ENCODE results near the gene OR6S1. TPM values are rescaled to one million over a fixed set of nuclear protein-coding genes. Genes with fewer than 3 reads are reported as not detected.
A peak's percentile ranks its signal among the peaks of the same experiment; 100 is the strongest.

The OR6S1 gene
- total and polyA plus RNA-seq, 2 of the 8 experiments (the other 6 are each of a cell fraction or from before 2014, with no cell fraction given), result not detected

DNA sequence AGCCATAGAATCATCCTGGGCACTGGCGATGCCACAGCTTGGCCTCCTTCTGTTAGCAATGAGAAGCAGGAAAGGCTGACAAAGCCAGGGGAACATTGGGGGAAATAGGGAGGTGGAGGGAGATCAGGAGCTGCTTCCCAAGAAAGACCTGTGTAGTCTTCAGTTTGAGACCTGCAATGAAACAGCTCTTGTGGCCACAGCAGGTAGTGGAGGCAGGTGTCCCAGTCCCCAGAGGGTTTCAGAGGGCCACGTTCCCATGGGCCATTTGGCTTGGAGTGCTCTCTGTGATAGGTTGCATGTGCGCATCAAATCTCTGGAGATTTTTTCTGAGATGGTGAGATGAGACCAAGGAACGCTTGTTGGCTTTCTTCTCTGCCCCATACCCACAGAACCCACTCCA lies 14.4 kb upstream of the OR6S1 start:
- no peak overlapping the region for H4K5ac ChIP-seq (ENCODE audit: insufficient read length, low read depth, low read length)
- no peak overlapping the region for H2BK15ac ChIP-seq (ENCODE audit: low read length)
- no peak overlapping the region for H2AFZ ChIP-seq (ENCODE audit: low read length)
- 81% methylated on average over 4 of the region's 4 CpGs; no CpG with 5 or more reads in 1 of the 2 experiments for WGBS, 2 experiments (ENCODE audit: extremely low coverage in 1 of 2, insufficient coverage in 1 of 2, insufficient read length in 1 of 2, insufficient replicate concordance in 2 of 2, low coverage in 1 of 2, low lambda C conversion rate in 2 of 2, missing lambda C conversion rate in 1 of 2)
- no peak overlapping the region for H3K56ac ChIP-seq (replicated peaks; ENCODE audit: insufficient read length, low read depth, low read length)
- no peak overlapping the region for H4K8ac ChIP-seq (ENCODE audit: extremely low read depth, insufficient read depth, low read length)
- H2BK120ac ChIP-seq (replicated peaks; ENCODE audit: low read depth, low read length), result no peak overlapping the region
- H3K9me3 ChIP-seq (ENCODE audit: insufficient read depth in 2 of 2, low read depth in 1 of 2, low read length in 1 of 2), result no peaks in the 10 kb centered on the region
- no peak overlapping the region for H3K23ac ChIP-seq (ENCODE audit: insufficient read length)
- no peak for TF ChIP-seq NRF1 (IDR thresholded peaks at IDR 0.05; ENCODE audit: low read depth, low read length)
- TF ChIP-seq MAFK (IDR thresholded peaks at IDR 0.05; ENCODE audit: low read depth, low read length), result no peak
- TF ChIP-seq EP300 (IDR thresholded peaks at IDR 0.05; ENCODE audit: borderline replicate concordance in 1 of 2, low read depth in 2 of 2, low read length in 2 of 2), result no peak
- no peak for TF ChIP-seq TCF12 (IDR thresholded peaks at IDR 0.05; ENCODE audit: low read depth, low read length)
- TF ChIP-seq, protein P1, sequence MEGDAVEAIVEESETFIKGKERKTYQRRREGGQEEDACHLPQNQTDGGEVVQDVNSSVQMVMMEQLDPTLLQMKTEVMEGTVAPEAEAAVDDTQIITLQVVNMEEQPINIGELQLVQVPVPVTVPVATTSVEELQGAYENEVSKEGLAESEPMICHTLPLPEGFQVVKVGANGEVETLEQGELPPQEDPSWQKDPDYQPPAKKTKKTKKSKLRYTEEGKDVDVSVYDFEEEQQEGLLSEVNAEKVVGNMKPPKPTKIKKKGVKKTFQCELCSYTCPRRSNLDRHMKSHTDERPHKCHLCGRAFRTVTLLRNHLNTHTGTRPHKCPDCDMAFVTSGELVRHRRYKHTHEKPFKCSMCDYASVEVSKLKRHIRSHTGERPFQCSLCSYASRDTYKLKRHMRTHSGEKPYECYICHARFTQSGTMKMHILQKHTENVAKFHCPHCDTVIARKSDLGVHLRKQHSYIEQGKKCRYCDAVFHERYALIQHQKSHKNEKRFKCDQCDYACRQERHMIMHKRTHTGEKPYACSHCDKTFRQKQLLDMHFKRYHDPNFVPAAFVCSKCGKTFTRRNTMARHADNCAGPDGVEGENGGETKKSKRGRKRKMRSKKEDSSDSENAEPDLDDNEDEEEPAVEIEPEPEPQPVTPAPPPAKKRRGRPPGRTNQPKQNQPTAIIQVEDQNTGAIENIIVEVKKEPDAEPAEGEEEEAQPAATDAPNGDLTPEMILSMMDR (IDR thresholded peaks at IDR 0.05; ENCODE audit: control extremely low read depth in 1 of 3, insufficient read depth in 1 of 3, low read depth in 1 of 3, low read length in 3 of 3), result peak in 2 of 3 experiments; percentile 5 to 12; a peak in 2 of 4 replicates
- no peak overlapping the region for H2AK5ac ChIP-seq (ENCODE audit: low read depth, low read length)
- H3K4me2 ChIP-seq (ENCODE audit: insufficient read depth in 1 of 2, low read depth in 2 of 2, low read length in 2 of 2), result no peak overlapping the region
- no peak overlapping the region for H3K9ac ChIP-seq (replicated peaks in 1 of 4; ENCODE audit: extremely low read depth in 1 of 4, low read depth in 3 of 4, low read length in 3 of 4)
- H3K18ac ChIP-seq (ENCODE audit: extremely low read depth, low read length), result no peak overlapping the region
- H3K4me1 ChIP-seq (replicated peaks in 1 of 4; ENCODE audit: control insufficient read depth in 3 of 4, insufficient read depth in 4 of 4, low read length in 3 of 4), result peaks cover 0 to 5% (median 1%) of the 10 kb centered on the region in 4 experiments; a peak in 2 of 7 replicates
- FAIRE-seq, result no peak
- no peak overlapping the region for H3K4ac ChIP-seq (replicated peaks; ENCODE audit: insufficient read length, low read depth, low read length)
- H3K79me1 ChIP-seq (ENCODE audit: low read depth, low read length), result no peaks in the 10 kb centered on the region
- no peaks in the 10 kb centered on the region for H3K36me3 ChIP-seq (ENCODE audit: control insufficient read depth in 2 of 4, insufficient read depth in 4 of 4, low read length in 3 of 4)
- no peak overlapping the region for H2BK20ac ChIP-seq (ENCODE audit: low read length)
- POLR2A ChIA-PET (ENCODE audit: partially characterized antibody), result interaction anchor here (1.2 to 3.5 kb wide), 3 partner anchors 25 to 52 kb away, joined by 3 to 17 read pairs (median 8); partner anchors contain the start of gene RNASE4
- H3K4me3 ChIP-seq (ENCODE audit: extremely low read depth in 1 of 4, insufficient read depth in 2 of 4, low read depth in 3 of 4, low read length in 4 of 4), result no peak overlapping the region
- no peak overlapping the region for H3K27ac ChIP-seq (ENCODE audit: low read depth, low read length)
- no peak overlapping the region; the same call in 1 of the 2 replicates for H2BK12ac ChIP-seq (ENCODE audit: low read depth, low read length)
- no peak for DNase-seq (ENCODE audit: low read depth in 1 of 2, low spot score in 2 of 2)
- H3K14ac ChIP-seq (ENCODE audit: insufficient read length), result no peak overlapping the region
- no peak overlapping the region for H2BK5ac ChIP-seq (ENCODE audit: low read depth, low read length)
- H4K20me1 ChIP-seq (replicated peaks in 1 of 2; ENCODE audit: control insufficient read depth in 1 of 2, insufficient read depth in 2 of 2, low read length in 2 of 2), result no peaks in the 10 kb centered on the region
- H3K23me2 ChIP-seq (ENCODE audit: low read depth, low read length), result peaks cover 4% of the 10 kb centered on the region
- CTCF ChIA-PET (ENCODE audit: partially characterized antibody), result interaction anchor here (0.6 to 11.5 kb wide), 11 partner anchors 9 to 235 kb away, joined by 3 to 282 read pairs (median 5); partner anchors contain the start of genes ANG and RNASE4
- peaks cover 3 to 18% (median 12%) of the 10 kb centered on the region in 4 experiments; a peak in 6 of 7 replicates for H3K27me3 ChIP-seq (replicated peaks in 1 of 4; ENCODE audit: control insufficient read depth in 3 of 4, extremely low read depth in 1 of 4, insufficient read depth in 3 of 4, low read length in 3 of 4)
- H3K79me2 ChIP-seq (ENCODE audit: control insufficient read depth in 1 of 2, insufficient read depth in 2 of 2, low read length in 2 of 2), result no peaks in the 10 kb centered on the region
- H4K91ac ChIP-seq (replicated peaks; ENCODE audit: insufficient read length, low read length), result no peak overlapping the region
